HCT116 (cell line): Measurements from ENCODE around the gene NAPA.

Experiments used
- CTCF ChIP-seq, 3 experiments: fragments of 200-600 bp in 1 of 3; sonication (generic) in 1 of 3; IDR thresholded peaks in 2 of 3; conservative IDR thresholded peaks in 1 of 3; 2 replicates each; pipeline ENCODE4 v1.5.1; 2012 to 2017; ENCODE audit warnings: low read depth in 2 of 3, low read length in 2 of 3, antibody characterized with exemption in 1 of 3, borderline replicate concordance in 1 of 3, control low read depth in 1 of 3, mild to moderate bottlenecking in 1 of 3, mixed read lengths in 1 of 3, mixed run types in 1 of 3, moderate library complexity in 1 of 3; ENCODE audit not compliant: insufficient read depth in 1 of 3
- EZH2 ChIP-seq: fragments of 200-600 bp; sonication (generic); IDR thresholded peaks from 2 replicates; pipeline ENCODE4 v1.6.1; 2017; ENCODE audit warnings: antibody characterized with exemption, mixed run types
- EZH2phosphoT487 ChIP-seq: fragments of 200-600 bp; IDR thresholded peaks from 2 replicates; pipeline ENCODE4 v1.6.1; 2018; ENCODE audit warnings: antibody characterized with exemption, borderline replicate concordance
- JUND ChIP-seq: IDR thresholded peaks from 2 replicates; pipeline ENCODE4 v1.6.1; 2012
- MAX ChIP-seq: IDR thresholded peaks from 2 replicates; pipeline ENCODE4 v1.6.1; 2012
- POLR2A ChIP-seq: IDR thresholded peaks from 2 replicates; pipeline ENCODE4 v1.7.0; 2011; ENCODE audit warnings: borderline replicate concordance; ENCODE audit not compliant: insufficient read depth, insufficient read length; ENCODE audit errors: extremely low read depth
- POLR2AphosphoS5 ChIP-seq: IDR thresholded peaks from 2 replicates; pipeline ENCODE4 v1.6.1; 2011; ENCODE audit warnings: mild to moderate bottlenecking, low read depth, low read length, moderate library complexity
- RAD21 ChIP-seq: IDR thresholded peaks from 2 replicates; pipeline ENCODE4 v1.6.1; 2012; ENCODE audit warnings: low read depth, mild to moderate bottlenecking
- REST ChIP-seq: IDR thresholded peaks from 2 replicates; pipeline ENCODE4 v1.6.1; 2012; ENCODE audit warnings: low read depth
- TCF7L2 ChIP-seq: IDR thresholded peaks from 2 replicates; pipeline ENCODE4 v1.7.0; 2011; ENCODE audit warnings: borderline replicate concordance, inconsistent platforms; ENCODE audit not compliant: insufficient read depth, insufficient read length; ENCODE audit errors: extremely low read depth
- YY1 ChIP-seq: IDR thresholded peaks from 2 replicates; pipeline ENCODE4 v1.6.1; 2011; ENCODE audit warnings: low read length, low read depth, moderate library complexity, mild to moderate bottlenecking; ENCODE audit not compliant: insufficient replicate concordance; ENCODE audit errors: extremely low read depth
- ZNF274 ChIP-seq: fragments of 200-500 bp; sonication (Bioruptor generic); IDR thresholded peaks from 2 replicates; pipeline ENCODE4 v1.6.1; 2014; ENCODE audit warnings: mild to moderate bottlenecking, low read depth, low read length, inconsistent platforms

- TF ChIP-seq CTCF (IDR thresholded peaks at IDR 0.05 in 2 of 3, conservative IDR thresholded peaks at IDR 0.05 in 1 of 3; ENCODE audit: borderline replicate concordance in 1 of 3, insufficient read depth in 1 of 3, low read depth in 2 of 3, low read length in 2 of 3) (no peak), RAD21 (no peak), YY1 (no peak), EZH2 (no peak), POLR2A (no peak), EZH2phosphoT487 (no peak), MAX (no peak), REST (no peak), JUND (no peak), ZNF274 (no peak), TCF7L2 (no peak), POLR2AphosphoS5 (no peak)
Measured at GRCh38 chr19:47448360-47448727, 66.5 kb downstream of the NAPA start.
